ENCODE data around the gene RALA. TPM values are rescaled to one million over a fixed set of nuclear protein-coding genes. Genes with fewer than 3 reads are reported as not detected.
"Not testable (repeated sequence)": the region's sequence is repeated elsewhere in the genome, so short reads cannot be mapped to it uniquely, and the experiment has no call there.

The RALA gene
- total RNA-seq, 1 experiment from 2014 or later = 21.5 TPM

DNA sequence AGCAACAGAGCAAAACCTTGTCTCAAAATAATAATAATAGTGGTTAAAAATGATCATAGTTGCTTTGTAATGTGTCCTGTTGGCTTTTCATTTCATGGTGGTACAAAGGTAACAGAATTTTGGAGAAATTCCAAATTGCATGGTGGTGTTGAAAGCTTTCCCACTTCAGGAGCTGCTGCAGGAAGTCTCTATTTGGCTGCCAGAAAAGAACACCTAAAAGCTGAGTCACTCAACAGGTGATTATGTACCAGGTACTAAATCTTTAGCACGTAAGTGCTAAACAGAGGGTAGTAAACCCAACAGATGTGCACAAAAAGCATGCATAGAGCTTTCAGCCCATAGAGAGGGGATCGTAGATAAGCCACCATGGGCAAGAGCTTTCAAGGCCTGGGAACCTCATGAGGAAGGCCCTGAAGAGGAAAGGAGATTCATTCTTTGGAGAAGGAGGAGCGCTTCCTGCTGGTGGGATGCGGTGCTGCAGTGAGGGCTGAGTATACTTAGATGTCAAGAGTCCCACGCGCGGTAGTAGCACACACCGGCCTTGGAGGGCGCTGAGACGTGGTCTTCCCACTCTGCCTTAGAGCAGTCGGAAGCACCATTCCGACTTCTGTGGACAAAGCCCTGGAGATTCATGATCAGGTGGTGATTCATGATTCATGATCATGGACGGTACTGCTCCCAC, 118.7 kb downstream of the RALA start:
- in situ Hi-C loops (cut with HindIII; ENCODE audit: low pct_unique_long_range_greater_than_20kb, low sequenced_read_pairs) = no loop called here
- DNase-seq (ENCODE audit: low read depth) = no peak

DNA sequence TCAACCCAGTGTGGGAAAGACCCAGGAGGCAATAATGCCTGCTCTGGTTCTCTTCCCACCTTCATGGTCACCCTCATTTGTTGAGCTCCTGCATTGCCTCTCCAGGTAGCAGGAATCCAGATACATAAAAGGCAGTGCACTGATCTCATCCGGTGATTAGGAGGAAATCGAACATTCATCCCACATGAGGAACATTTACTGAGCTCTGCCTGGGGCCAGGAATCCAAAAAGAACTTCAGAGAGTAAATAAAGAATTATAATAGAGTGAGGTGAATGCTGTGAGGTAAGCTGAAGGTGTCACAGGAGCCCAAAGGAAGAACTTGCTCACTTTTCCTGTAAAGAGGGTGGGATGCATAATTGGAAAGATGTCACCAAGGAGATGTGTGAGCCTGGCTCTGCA, 121.2 kb downstream of the RALA start:
- in situ Hi-C loops (cut with HindIII; ENCODE audit: low pct_unique_long_range_greater_than_20kb, low sequenced_read_pairs) = no loop called here

DNA sequence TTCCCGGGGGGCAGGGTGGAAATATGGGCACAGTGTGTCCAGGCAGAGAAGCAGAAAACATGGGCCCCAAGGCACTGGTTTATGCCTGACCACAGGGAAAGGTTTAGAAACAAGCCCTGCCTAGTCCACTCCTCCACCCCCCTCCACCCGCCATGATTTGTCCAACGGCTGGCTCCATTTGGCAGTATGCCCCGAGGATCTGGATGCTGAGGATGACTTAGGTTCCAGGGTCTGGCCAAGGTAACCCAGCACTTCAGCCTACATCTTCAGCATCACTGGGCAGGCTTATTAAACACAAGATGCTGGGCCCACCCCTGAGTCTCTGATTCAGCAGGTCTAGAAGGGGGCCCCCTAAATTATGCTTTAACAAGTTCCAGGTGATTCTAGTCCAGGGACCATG, 121.9 kb downstream of the RALA start:
- no peak for DNase-seq (ENCODE audit: low read depth)

More for the DNA sequence above, 121.2 kb downstream of the RALA start:
- no peak for DNase-seq (ENCODE audit: low read depth)

DNA sequence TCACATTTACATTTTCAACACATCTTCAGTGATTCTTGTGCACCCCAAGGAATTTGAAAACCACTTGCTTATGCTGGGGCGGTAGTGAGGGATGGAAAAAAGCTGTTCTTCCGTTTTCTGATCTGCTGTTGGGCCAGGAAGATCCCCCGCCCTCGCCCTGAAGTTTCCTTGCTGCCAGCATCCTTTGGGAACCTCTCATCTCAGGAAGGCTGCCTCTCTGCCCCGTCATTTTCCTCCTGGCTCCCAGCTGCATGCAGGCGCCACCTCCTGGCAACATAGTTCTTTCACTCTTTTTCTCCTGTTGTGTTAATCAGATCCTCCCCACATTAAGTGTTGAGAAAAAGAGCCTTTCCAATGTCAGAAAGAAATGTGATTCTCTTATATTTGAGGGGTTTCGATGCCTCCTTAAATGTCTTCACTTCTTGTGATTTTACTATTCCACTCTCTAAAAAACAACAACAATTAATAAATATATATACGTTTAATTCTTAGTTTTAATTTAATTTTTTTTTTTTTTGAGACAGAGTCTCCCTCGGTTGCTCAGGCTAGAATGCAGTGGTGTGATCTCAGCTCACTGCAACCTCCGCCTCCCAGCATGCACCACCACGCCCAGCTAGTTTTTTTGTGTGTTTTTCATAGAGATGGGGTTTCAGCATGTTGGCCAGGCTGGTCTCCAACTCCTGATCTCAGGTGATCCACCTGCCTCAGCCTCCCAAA, 122.9 kb downstream of the RALA start:
- DNase-seq (ENCODE audit: low read depth) = peak; percentile 67
- in situ Hi-C loops (cut with HindIII; ENCODE audit: low pct_unique_long_range_greater_than_20kb, low sequenced_read_pairs) = no loop called here

More for the DNA sequence above, 121.9 kb downstream of the RALA start:
- in situ Hi-C loops (cut with HindIII; ENCODE audit: low pct_unique_long_range_greater_than_20kb, low sequenced_read_pairs) = no loop called here

DNA sequence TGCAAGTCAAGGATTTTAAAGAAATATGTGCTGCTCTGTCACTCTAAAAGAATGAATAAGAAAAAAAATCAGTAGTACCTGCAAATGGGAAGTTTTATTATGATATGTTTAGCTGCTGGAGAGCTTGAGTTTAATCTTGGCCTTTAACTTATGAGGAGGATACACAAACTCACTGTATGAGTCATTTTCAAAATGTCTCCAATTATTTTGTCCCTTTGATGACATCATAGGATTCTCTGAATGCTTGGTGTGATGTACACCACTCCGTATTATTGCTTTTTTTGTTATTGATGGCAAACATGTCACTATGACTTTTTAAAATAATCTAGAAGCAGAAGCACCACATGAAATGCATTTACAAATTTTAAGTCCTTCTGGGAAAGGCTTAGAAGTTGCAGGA, 125.8 kb downstream of the RALA start:
- no peak for DNase-seq (ENCODE audit: low read depth)
- in situ Hi-C loops (cut with HindIII; ENCODE audit: low pct_unique_long_range_greater_than_20kb, low sequenced_read_pairs) = no loop called here

DNA sequence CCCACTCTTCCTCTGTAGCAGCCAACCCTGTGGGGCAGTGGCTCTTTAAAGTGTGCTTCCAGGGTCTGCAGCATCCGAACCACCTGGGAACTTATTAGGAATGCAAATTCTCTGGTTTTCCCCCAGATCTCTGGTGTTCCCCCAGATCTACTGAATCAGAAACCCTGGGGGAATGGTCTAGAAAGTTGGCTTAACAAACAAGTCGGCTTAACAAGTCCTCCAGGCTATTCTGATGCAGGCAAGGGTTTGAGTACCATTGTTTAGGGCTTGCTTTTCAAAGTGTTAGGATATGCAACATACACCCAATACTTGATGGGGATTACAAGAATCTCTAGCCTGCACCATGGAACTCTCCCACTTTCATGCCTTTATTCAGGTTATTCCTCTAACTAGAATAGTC, 126.3 kb downstream of the RALA start:
- in situ Hi-C loops (cut with HindIII; ENCODE audit: low pct_unique_long_range_greater_than_20kb, low sequenced_read_pairs) = no loop called here
- DNase-seq (ENCODE audit: low read depth) = no peak

DNA sequence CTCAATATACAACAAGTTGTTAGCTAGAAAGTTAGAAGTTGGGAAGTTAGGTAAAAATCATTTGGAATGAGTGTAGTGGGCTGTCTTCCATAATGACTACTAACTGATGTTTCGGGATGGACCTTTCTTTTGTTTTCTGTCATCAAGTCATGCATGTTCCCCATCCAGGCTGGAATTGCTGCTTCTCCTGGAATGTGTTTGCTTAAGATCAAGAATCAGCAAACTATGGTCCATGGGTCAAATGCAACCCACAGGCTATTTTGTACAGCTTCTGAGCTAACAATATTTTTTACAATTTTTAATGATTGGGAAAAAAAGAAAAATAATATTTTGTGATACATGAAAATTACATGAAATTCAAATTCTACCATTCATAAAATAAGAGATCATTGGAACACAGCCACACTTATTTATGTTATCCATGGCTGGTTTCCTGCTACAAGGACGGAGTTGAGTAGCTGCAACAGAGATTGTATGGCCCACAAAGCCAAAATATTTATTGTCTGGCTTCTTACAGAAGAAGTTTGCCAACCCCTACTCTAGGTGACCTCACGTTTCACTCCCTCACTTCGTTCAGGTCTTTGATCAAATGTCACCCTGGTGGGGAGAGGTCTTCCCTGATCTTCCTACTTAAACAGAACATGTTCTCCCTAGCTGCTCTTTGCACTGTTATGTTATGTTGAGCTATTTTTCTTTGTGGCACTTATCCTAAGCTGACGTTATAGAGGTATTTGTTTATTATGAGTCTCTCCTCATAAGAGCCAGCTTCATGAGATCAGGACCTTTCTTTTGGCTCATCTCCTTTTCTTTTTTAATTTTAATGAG, 127.1 kb downstream of the RALA start:
- in situ Hi-C loops (cut with HindIII; ENCODE audit: low pct_unique_long_range_greater_than_20kb, low sequenced_read_pairs) = no loop called here
- DNase-seq (ENCODE audit: low read depth) = no peak

DNA sequence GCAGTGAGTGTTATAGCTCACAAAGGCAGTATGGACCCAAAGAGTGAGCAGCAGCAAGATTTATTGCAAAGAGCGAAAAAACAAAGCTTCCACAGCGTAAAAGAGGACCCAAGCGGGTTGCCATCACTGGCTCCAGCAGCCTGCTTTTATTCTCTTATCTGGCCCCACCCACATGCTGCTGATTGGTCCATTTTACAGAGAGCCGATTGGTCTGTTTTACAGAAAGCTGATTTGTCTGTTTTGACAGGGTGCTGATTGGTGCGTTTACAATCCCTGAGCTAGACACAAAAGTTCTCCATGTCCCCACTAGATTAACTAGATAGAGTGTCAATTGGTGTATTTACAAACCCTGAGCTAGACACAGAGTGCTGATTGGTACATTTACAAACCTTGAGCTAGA, 129.9 kb downstream of the RALA start:
- DNase-seq (ENCODE audit: low read depth); in situ Hi-C loops (cut with HindIII; ENCODE audit: low pct_unique_long_range_greater_than_20kb, low sequenced_read_pairs): not testable (repeated sequence)

DNA sequence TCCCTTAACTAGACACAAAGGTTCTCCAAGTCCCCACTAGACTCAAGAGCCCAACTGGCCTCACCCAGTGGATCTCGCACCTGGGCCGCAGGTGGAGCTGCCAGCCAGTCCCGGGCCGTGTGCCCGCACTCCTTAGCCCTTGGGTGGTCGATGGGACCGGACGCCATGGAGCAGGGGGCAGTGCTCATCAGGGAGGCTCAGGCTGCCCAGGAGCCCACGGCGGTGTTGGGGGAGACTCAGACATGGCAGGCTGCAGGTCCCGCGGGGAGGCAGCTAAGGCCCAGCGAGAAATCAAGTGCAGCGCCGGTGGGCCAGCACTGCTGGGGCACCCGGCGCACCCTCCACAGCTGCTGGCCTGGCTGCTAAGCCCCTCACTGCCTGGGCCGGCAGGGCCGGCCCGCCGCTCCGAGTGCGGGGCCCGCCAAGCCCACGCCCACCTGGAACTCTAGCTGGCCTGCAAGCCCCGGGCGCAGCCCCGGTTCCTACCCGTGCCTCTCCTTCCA, 130.5 kb downstream of the RALA start:
- in situ Hi-C loops (cut with HindIII; ENCODE audit: low pct_unique_long_range_greater_than_20kb, low sequenced_read_pairs) = no loop called here
- no peak for DNase-seq (ENCODE audit: low read depth)

DNA sequence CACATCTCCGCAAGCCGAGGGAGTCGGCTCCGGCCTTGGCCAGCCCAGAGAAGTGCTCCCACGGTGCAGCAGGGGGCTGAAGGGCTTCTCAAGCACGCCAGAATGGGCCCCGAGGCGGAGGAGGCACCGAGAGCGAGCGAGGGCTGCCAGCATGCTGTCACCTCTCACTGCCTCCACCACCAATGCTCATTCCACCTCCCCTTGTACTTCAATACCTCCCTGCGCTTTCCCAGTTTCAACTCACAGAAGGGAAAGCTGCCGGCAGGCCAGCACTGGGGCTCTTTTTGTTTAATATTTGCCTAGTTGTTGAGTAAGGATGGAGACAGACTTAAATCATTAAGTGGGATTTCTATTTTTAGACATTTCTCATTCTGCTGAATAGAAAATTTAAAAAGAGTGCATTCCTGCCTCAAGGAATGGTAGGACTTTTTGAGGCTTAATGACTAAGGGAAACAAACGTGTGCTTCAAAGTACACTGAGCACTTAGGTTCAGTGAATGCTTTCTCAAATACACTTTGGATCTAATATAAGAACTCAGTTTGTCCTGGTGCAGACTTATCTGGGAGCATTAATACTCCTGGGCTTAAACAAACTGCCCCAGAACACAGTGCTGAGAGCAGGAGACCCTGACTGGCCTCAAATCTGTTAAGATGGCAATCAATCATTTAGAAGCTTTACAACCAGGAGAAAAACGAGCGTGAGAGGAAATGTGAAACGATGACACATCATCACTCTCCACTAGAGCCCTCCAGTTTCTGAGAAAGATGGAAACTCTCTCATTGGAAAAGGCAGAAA, 131.2 kb downstream of the RALA start:
- DNase-seq (ENCODE audit: low read depth) = peak; percentile 64
- in situ Hi-C loops (cut with HindIII; ENCODE audit: low pct_unique_long_range_greater_than_20kb, low sequenced_read_pairs) = no loop called here

DNA sequence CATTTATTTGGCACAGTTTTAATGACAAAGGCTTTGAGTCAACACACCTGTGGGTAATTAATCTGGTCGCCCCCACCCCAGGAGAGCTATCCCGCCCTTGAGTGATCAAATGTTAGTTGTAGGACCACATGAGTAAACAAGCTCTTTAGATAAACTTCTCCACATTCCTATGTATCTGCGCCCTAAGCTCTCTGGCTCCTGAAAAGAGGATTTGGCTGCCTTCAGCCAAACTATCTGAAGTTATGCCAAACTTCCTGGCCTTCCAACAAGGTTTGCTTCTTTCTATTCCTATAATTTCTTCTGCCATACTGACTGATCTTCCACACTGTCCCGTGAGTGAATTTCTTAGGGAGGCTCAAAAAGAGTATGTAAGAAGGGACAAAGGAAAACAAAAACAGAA, 134.2 kb downstream of the RALA start:
- no peak for DNase-seq (ENCODE audit: low read depth)
- in situ Hi-C loops (cut with HindIII; ENCODE audit: low pct_unique_long_range_greater_than_20kb, low sequenced_read_pairs) = no loop called here

Other genes starting within 250 kb of the RALA start
- gene YAE1, start 57.2 kb upstream of the RALA start, total RNA-seq (2014; rRNA removed; shearing (Covaris generic); ENCODE audit: low replicate concordance) = 26.6 and 28.9 TPM in 2 replicates

Measured in Caki2 (cell line).